Activated naive CD8-positive, alpha-beta T cell treated with anti-CD3 and anti-CD28 coated beads, Interleukin-2, amount 50 U/mL, for 16 hours (primary cell): Measurements from ENCODE around the gene SGMS1.
"Not testable (repeated sequence)": the region's sequence is repeated elsewhere in the genome, so short reads cannot be mapped to it uniquely, and the experiment has no call there.

ENCODE experiments used
- DNase-seq: peaks from one replicate; pipeline ENCODE4 v3.0.0-alpha.2; 2020; ENCODE audit warnings: low read depth, low spot score

Gene SGMS1

DNA sequence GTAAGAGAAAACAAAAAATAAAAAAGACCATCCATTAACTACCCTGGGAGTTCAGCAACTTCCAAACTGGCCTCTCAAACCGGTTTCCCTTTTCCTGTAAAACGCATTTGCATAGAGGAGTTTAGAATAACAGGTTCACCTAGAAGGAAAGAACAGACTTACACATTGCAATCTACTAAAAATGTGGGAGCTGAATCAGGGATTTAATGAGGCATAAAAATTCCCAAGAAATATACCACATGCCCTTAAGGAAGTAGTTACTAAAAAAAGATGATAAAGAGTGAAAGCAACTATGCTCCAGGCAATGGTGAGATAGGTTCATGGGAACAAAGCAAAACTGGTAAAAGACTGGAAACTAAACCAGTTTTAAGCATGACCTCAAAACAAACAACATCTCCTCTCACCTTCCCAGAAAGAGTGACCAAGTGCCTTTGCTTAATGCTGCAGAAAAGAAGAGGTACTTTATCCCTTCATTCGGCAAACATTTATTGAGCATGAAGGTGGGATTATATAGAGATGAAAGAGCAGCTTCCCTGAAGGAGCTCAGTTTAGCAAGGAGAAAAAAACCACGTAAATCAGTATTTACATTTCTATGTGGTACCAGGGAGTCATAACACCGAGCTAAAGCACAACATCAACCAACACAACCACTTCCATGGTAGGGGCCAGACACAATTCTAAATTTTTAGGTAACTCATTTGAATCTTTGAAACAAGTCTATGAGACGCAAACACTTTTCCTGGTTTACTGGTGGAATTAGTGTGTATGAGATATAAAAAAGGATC is 152.8 kb downstream of the SGMS1 start:
- DNase-seq, result no peak

DNA sequence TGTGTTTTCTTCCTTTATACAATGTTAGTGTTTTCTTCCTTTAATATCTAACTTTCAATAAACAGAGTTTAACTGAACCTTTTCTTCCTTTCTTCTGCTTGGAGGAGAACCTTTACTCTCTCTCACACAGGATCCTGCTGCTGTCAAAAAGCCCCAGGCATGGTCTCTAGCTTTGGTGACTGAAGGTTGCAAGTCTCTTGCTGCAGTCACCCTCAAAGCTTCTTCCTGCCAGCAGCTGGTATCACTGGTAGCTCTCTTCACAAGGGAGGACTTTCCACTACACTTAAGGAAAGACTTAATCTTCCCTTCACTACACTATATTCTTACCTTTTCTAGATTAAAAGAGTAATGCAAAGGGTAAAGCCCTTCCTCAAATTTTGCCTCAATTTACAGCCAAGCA is 153.4 kb downstream of the SGMS1 start:
- no peak for DNase-seq

DNA sequence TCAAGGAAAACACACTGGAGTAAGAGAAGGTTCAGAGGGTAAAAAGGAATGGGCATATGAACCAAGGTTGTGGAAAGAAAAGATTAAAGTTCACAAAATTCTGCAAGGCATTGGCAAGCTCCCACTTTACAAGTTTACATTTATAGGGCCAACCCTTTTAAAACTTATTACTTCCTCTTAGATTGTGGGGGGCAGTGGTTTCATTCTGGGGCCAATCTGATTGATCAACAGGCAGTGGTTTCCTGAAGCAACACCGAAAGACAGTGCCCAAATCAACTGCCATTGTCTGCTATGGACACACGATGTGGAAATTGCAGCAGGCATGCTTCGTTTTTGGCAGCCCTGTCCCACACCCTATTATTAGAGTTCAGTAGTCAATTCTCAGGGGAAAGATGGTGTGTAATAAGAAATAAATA is 154.0 kb downstream of the SGMS1 start:
- DNase-seq, result no peak

DNA sequence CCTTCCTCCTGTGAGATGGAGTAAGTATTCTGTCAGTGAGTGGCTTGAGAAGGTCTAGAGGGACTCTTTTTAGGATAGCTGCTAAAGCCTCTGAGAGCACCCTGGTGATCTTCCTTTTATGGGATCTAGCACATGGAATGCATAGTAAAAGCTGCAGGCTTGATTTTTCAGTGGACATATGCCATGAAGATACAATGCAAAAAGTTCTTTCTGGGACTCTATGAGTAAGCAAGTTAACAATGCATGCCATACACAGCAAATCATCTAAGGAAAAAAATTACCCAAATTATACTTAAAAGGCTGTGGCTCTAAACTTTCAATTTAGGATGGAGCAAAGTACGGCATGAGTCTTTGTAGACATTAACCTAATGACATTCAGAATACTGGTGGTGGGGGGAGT is 154.5 kb downstream of the SGMS1 start:
- DNase-seq, result no peak

DNA sequence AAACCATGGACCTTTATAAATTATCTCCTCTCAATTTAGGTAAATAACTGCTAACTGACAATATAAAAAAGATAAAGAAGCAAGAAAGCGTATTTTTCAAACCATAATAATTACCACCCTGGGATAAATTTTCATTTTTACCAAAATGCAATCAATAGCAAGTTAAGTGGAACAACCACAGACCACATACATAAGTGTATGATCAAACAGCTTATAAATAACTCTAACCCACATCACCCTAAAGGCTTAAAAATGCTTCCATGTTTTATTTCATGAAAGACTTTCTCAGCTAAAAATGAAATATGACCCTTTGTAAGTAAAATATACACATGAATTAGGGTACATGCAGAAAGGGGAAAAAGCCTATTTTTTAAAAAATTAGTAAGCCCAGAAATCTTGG is 156.5 kb downstream of the SGMS1 start:
- DNase-seq, result no peak

GRCh38 chr10:50464004-50464409 is 159.7 kb downstream of the SGMS1 start:
- no peak for DNase-seq

GRCh38 chr10:50461834-50462233 is 161.9 kb downstream of the SGMS1 start:
- no peak for DNase-seq

GRCh38 chr10:50461123-50461522 is 162.6 kb downstream of the SGMS1 start:
- no peak for DNase-seq

GRCh38 chr10:50456719-50457118 is 167.0 kb downstream of the SGMS1 start:
- no peak for DNase-seq

GRCh38 chr10:50453940-50454339 is 169.8 kb downstream of the SGMS1 start:
- no peak for DNase-seq

- DNase-seq, result no peak
Measured at GRCh38 chr10:50452603-50453002, 171.2 kb downstream of the SGMS1 start.

DNA sequence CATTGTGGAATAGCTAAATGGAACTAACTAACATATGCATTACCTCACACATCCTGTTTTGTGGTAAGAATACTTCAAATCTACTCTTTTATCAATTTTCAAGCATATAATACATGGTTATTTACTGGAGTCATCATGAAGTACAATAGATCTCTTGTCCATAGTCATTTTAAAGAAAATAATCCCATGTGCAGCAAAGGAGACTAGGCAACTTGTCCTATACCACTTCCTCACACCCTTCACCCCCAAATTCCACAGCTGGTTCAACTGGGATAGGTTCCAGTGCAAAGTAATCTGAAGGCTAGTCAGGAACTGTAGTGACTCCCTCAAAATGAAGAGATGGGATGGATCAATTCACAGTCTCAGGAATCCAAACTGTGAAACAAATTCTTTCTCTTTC is 176.1 kb downstream of the SGMS1 start:
- no peak for DNase-seq

DNA sequence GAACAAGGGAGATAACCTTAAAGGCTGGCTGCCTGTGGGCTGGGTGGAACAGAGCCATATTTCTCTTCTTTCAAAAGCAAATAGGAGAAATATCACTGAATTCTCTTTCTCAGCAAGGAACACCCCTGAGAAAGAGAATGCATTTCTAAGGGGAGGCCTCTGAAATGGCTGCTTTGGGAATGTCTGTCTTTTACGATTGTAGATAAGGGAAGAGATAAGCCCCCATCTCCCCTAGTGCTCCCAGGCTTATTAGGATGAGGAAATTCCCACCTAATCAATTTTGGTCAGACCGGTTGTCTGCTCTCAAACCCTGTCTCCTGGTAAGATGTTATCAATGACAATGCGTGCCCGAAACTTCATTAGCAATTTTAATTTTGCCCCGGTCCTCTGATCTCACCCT is 178.0 kb downstream of the SGMS1 start:
- DNase-seq, result not testable (repeated sequence)

DNA sequence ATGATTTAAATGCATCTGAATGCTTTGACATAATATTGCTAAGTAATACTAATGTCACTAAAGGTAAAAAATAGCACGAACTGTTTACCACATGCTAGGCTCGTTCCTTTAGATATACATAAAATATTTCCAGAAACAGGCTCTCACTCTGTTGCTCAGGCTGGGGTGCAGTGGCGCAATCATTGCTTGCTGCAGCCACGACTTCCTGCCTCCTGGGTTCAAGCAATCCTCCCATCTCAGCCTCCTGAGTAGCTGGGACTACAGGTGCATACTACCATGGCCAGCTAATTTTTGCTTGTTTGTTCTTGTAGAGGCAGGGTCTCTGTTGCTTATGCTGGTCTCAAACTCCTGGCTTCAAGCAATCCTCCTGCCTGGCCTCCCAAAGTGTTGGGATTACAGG is 183.3 kb downstream of the SGMS1 start:
- no peak for DNase-seq

GRCh38 chr10:50439806-50440205 is 183.9 kb downstream of the SGMS1 start:
- DNase-seq, result no peak

- no peak for DNase-seq
Measured at GRCh38 chr10:50439187-50439586, 184.6 kb downstream of the SGMS1 start.

DNA sequence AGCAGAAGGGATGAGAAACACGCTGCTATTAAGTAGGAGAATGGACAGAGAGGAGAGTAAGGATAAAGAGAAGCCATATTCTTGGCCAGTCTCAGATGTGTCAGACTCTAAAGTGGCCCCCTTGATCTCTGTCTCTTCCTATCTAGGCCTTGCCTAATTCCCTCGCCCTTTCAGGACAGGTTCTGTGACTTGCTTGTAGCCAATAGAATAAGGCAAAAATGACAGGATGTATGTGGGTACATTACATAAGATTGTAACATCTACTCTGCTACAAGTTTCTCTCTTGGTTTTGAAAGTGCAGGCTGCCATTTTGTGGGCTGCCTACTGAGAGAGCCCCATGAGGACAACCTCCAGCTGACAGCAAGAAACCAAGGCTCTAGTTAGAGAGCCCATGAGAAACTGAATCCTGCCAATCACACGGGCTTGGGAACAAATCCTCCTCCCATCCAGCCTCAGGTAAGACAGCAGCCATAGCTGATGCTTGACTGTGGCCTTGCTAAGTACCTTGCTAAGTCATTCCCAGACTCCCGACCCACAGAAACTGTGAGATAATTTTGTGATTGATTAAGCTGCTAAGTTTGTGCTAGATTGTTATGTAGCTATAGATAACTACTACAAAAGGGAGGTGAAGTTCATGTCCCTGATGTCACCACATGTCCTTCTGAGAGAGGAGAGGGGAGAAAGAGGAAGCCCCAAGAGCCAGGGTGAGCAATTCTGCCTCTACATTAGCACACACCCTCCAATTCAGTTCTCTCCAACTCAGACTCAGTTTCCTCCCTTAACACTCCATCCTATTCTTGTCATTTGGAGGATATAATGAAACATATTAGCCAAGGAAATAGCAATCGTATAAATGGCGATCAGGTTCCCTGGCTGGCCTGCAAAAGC is 185.5 kb downstream of the SGMS1 start:
- no peak for DNase-seq

DNA sequence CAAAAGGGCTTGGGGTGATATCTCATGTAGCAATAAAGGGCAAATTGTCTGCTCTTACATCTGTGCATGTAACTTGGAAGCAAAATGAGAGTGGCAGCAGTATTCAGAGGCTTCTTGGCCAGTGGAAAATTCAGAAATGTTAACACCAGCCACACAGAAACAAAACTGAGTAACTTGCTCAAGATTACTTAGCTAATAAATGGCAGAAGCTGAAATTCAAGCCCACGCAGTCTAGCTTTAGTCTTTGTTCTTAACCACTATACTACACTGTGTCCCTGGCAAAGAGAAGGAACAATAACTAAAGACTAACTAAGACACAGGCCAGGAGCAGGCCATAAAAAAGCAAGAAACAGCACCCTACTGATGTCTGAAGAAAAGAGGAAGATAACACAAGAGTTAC is 186.5 kb downstream of the SGMS1 start:
- no peak for DNase-seq

GRCh38 chr10:50436805-50437204 is 187.0 kb downstream of the SGMS1 start:
- no peak for DNase-seq

DNA sequence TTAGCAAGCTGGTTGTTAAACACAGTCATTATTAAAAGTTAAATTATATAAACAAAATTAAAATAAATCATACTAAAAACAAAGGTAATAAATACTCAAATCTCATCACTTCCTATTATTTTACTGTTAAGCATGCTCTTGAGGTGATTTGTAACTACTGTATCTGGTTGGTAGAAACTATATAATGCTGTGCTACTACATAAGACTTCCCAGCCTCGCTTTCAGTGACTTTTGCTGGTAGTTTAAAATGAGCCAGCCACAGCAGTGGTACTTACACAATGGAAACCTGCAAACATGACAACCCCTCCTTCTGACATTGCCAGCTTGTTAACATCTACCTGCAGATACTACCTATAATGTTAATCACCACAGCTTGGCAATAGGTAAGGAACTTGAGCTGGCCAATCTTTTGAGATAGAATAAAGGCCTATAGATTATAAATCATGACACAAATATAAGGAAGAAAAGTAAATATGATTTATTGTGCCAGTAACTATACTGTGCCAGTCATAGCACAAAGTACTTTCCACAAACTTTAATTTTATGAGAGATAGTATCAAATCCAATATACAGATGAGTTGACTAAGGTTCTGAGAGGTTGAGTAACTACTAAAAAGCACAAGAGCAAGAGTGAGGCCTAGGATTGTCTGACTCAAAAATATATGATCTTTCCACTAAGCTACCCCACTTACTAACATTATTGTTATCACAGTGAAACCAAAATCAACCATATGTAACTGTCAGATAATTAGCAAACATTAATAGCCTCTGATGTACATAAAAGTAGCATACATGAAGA is 191.3 kb downstream of the SGMS1 start:
- DNase-seq, result no peak

DNA sequence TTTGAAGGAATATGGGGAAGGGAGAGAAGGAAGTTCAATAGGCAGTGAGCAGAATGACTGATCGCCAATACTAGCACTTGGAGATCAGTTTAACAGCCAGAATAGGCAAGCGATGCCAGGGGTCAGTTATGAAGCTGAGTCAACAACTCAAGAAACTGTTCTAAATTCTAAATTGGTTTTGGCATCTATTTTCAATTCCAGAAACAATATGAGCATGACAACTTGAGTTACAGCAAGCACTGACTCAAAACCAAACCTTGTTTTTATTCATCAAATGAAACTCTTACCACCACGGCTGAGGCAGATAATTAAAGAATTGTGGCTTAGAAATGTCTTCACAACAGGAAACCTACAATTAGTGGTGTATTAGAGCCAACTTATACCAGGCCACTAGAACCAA is 192.0 kb downstream of the SGMS1 start:
- no peak for DNase-seq

GRCh38 chr10:50431133-50431532 is 192.6 kb downstream of the SGMS1 start:
- no peak for DNase-seq
